HepG2 (cell line): ENCODE measurements around the gene ZMIZ1. TPM values are rescaled to one million over a fixed set of nuclear protein-coding genes. Genes with fewer than 3 reads are reported as not detected.

Experiments used
- CBX5 ChIP-seq: sonication (generic); formaldehyde crosslinking; IDR thresholded peaks from 2 replicates; pipeline ENCODE4 v1.4.0; 2020; ENCODE audit warnings: missing genetic modification reagents, borderline replicate concordance
- CC2D1A ChIP-seq: sonication (generic); formaldehyde crosslinking; IDR thresholded peaks from 2 replicates; pipeline ENCODE4 v1.8.1; 2023; ENCODE audit warnings: mild to moderate bottlenecking, missing genetic modification reagents
- HES4 ChIP-seq: sonication (generic); formaldehyde crosslinking; IDR thresholded peaks from 2 replicates; pipeline ENCODE4 v1.9.0; 2021; ENCODE audit warnings: mild to moderate bottlenecking, missing genetic modification reagents, borderline replicate concordance
- LCORL ChIP-seq, 2 experiments: fragments of 450-650 bp in 1 of 2; sonication (generic) in 1 of 2; formaldehyde crosslinking in 1 of 2; IDR thresholded peaks; 2 replicates each; pipeline versions ENCODE4 v1.5.0 to v1.6.1; 2017 to 2020; ENCODE audit warnings: antibody characterized with exemption in 1 of 2, missing genetic modification reagents in 1 of 2
- MAFK ChIP-seq, 2 experiments: IDR thresholded peaks in 1 of 2; conservative IDR thresholded peaks in 1 of 2; 2 replicates each; pipeline ENCODE4 v1.6.1; 2011; ENCODE audit warnings: improper control_type of control experiment in 2 of 2, low read length in 2 of 2
- PAF1 ChIP-seq: IDR thresholded peaks from 2 replicates; pipeline ENCODE4 v1.6.1; 2016; ENCODE audit warnings: missing genetic modification reagents, missing compliant biosample characterization
- STAG1 ChIP-seq: sonication (generic); formaldehyde crosslinking; IDR thresholded peaks from 2 replicates; pipeline ENCODE4 v1.4.0; 2020; ENCODE audit warnings: missing genetic modification reagents
- TOPORS ChIP-seq: sonication (generic); formaldehyde crosslinking; IDR thresholded peaks from 2 replicates; pipeline ENCODE4 v1.8.0; 2023; ENCODE audit warnings: mild to moderate bottlenecking, missing genetic modification reagents
- ZNF20 ChIP-seq: sonication (generic); formaldehyde crosslinking; IDR thresholded peaks from 2 replicates; pipeline ENCODE4 v1.4.0; 2020; ENCODE audit warnings: mild to moderate bottlenecking, moderate library complexity, missing genetic modification reagents
- ZNF235 ChIP-seq: sonication (generic); formaldehyde crosslinking; IDR thresholded peaks from 2 replicates; pipeline ENCODE4 v1.8.1; 2023; ENCODE audit warnings: mild to moderate bottlenecking, missing genetic modification reagents, borderline replicate concordance
- ZNF3 ChIP-seq: IDR thresholded peaks from 2 replicates; pipeline ENCODE4 v1.7.0; 2017; ENCODE audit warnings: inconsistent platforms
- ZNF354B ChIP-seq: sonication (generic); formaldehyde crosslinking; IDR thresholded peaks from 2 replicates; pipeline ENCODE4 v1.8.0; 2022; ENCODE audit warnings: mild to moderate bottlenecking, missing genetic modification reagents
- polyA plus RNA-seq, 8 experiments: library from polyadenylated mRNA; depleted of rRNA in 3 of 8; stranded (reverse) in 7 of 8; unstranded in 1 of 8; fragments of >200 nt; fragmentation: Illumina TruSeq in 4 of 8; extraction: Trizol in 4 of 8; gene quantifications; 2 replicates each; pipeline versions ENCODE4 v1.2.1 to v1.2.3, GENCODE V29; 2011 to 2016; ENCODE audit warnings: low read depth in 4 of 8, missing spikeins in 1 of 8, mixed read lengths in 1 of 8; ENCODE audit not compliant: insufficient read depth in 1 of 8
- total RNA-seq, 5 experiments: library from RNA; depleted of rRNA; stranded (reverse); fragments of >200 nt; fragmentation: Illumina TruSeq; extraction: Trizol; gene quantifications; 2 replicates each; pipeline ENCODE4 v1.2.3, GENCODE V29; 2016; ENCODE audit warnings: low read depth in 1 of 5
- TF ChIP-seq, protein P1 (sequence below), 2 experiments: sonication (generic) in 1 of 2; formaldehyde crosslinking in 1 of 2; IDR thresholded peaks; 2 replicates each; pipeline versions ENCODE4 v1.4.0 to v1.6.1; 2018 to 2020; ENCODE audit warnings: missing genetic modification reagents in 2 of 2, borderline replicate concordance in 1 of 2, low read depth in 1 of 2, mild to moderate bottlenecking in 1 of 2, missing biosample characterization in 1 of 2
- TF ChIP-seq, protein P2 (sequence below): sonication (generic); formaldehyde crosslinking; IDR thresholded peaks from 2 replicates; pipeline ENCODE4 v1.5.0; 2020; ENCODE audit warnings: mild to moderate bottlenecking, missing genetic modification reagents
- TF ChIP-seq, protein P3 (sequence below): sonication (generic); formaldehyde crosslinking; IDR thresholded peaks from 2 replicates; pipeline ENCODE4 v1.4.0; 2020; ENCODE audit warnings: missing genetic modification reagents
- TF ChIP-seq, protein P4 (sequence below): sonication (generic); formaldehyde crosslinking; IDR thresholded peaks from 2 replicates; pipeline ENCODE4 v1.4.0; 2020; ENCODE audit warnings: missing genetic modification reagents, mild to moderate bottlenecking, borderline replicate concordance
- TF ChIP-seq, protein P5 (sequence below): sonication (generic); formaldehyde crosslinking; conservative IDR thresholded peaks from 2 replicates; pipeline ENCODE4 v1.4.0; 2020; ENCODE audit warnings: mild to moderate bottlenecking, missing genetic modification reagents, moderate library complexity

ZMIZ1 gene
- total and polyA plus RNA-seq, 2 of the 13 experiments (the other 11 are each of a cell fraction or from before 2014, with no cell fraction given) = 5.3 to 10.2 TPM

DNA sequence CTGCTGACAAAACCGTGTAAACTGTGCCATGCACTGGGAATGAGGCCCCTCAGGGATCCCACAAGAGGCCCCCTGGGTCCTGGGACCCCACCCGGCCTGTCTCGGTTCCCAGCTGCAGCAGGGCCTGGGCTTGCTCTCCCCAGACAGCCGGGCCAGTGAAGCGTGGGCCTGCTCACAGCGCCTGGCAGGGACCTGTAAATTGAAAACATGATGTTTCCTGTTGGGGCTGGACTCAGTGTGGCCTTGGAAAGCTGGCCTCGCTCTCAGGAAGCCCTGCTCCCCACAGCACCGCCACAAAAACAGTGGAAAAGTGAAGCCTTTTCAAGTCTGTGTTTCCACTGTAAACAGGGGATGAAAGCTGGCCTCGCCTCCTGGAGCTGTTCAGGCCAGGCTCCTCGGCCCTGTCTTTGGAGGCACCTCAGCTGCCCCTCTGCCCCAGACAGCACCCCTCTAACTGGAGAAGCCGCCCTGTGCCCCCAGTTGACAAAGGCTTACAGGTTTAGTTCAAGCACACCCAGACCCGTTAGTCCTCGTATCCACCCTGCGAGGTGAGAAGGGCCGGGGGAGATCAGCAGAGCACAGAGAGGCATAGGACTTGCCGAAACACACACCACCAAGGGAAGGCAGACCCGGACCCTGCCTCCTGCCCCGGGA is 108.3 kb downstream of the ZMIZ1 start (continued):
- TF ChIP-seq CC2D1A (CRISPR knock-in tag) (no peak), PAF1 (CRISPR knock-in tag) (no peak), ZNF3 (CRISPR knock-in tag) (peak; percentile 84), LCORL (IDR thresholded peaks at IDR 0.05) (no peak), LCORL (CRISPR knock-in tag; IDR thresholded peaks at IDR 0.05) (peak; percentile 96), ZNF235 (CRISPR knock-in tag) (no peak), TOPORS (CRISPR knock-in tag) (no peak), MAFK (conservative IDR thresholded peaks at IDR 0.05 in 1 of 2, IDR thresholded peaks at IDR 0.05 in 1 of 2; ENCODE audit: low read length in 2 of 2) (no peak), ZNF20 (CRISPR knock-in tag) (no peak), STAG1 (CRISPR knock-in tag) (peak; percentile 34; the same call in 1 of the 2 replicates), CBX5 (CRISPR knock-in tag) (no peak), HES4 (CRISPR knock-in tag) (0 out of 2 replicates have a peak, but pooled peaks have one; percentile 51), ZNF354B (CRISPR knock-in tag) (no peak)
- TF ChIP-seq, protein P1, sequence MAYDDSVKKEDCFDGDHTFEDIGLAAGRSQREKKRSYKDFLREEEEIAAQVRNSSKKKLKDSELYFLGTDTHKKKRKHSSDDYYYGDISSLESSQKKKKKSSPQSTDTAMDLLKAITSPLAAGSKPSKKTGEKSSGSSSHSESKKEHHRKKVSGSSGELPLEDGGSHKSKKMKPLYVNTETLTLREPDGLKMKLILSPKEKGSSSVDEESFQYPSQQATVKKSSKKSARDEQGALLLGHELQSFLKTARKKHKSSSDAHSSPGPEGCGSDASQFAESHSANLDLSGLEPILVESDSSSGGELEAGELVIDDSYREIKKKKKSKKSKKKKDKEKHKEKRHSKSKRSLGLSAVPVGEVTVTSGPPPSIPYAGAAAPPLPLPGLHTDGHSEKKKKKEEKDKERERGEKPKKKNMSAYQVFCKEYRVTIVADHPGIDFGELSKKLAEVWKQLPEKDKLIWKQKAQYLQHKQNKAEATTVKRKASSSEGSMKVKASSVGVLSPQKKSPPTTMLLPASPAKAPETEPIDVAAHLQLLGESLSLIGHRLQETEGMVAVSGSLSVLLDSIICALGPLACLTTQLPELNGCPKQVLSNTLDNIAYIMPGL (CRISPR knock-in tag; IDR thresholded peaks at IDR 0.05; ENCODE audit: borderline replicate concordance in 1 of 2, low read depth in 1 of 2) = peak in 1 of 2 experiments; percentile 57; a peak in 2 of 4 replicates
- TF ChIP-seq, protein P2, sequence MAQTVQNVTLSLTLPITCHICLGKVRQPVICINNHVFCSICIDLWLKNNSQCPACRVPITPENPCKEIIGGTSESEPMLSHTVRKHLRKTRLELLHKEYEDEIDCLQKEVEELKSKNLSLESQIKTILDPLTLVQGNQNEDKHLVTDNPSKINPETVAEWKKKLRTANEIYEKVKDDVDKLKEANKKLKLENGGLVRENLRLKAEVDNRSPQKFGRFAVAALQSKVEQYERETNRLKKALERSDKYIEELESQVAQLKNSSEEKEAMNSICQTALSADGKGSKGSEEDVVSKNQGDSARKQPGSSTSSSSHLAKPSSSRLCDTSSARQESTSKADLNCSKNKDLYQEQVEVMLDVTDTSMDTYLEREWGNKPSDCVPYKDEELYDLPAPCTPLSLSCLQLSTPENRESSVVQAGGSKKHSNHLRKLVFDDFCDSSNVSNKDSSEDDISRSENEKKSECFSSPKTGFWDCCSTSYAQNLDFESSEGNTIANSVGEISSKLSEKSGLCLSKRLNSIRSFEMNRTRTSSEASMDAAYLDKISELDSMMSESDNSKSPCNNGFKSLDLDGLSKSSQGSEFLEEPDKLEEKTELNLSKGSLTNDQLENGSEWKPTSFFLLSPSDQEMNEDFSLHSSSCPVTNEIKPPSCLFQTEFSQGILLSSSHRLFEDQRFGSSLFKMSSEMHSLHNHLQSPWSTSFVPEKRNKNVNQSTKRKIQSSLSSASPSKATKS (CRISPR knock-in tag) = no peak
- TF ChIP-seq, protein P3, sequence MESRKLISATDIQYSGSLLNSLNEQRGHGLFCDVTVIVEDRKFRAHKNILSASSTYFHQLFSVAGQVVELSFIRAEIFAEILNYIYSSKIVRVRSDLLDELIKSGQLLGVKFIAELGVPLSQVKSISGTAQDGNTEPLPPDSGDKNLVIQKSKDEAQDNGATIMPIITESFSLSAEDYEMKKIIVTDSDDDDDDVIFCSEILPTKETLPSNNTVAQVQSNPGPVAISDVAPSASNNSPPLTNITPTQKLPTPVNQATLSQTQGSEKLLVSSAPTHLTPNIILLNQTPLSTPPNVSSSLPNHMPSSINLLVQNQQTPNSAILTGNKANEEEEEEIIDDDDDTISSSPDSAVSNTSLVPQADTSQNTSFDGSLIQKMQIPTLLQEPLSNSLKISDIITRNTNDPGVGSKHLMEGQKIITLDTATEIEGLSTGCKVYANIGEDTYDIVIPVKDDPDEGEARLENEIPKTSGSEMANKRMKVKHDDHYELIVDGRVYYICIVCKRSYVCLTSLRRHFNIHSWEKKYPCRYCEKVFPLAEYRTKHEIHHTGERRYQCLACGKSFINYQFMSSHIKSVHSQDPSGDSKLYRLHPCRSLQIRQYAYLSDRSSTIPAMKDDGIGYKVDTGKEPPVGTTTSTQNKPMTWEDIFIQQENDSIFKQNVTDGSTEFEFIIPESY (CRISPR knock-in tag) = peak; percentile 46; the same call in 1 of the 2 replicates
- TF ChIP-seq, protein P4, sequence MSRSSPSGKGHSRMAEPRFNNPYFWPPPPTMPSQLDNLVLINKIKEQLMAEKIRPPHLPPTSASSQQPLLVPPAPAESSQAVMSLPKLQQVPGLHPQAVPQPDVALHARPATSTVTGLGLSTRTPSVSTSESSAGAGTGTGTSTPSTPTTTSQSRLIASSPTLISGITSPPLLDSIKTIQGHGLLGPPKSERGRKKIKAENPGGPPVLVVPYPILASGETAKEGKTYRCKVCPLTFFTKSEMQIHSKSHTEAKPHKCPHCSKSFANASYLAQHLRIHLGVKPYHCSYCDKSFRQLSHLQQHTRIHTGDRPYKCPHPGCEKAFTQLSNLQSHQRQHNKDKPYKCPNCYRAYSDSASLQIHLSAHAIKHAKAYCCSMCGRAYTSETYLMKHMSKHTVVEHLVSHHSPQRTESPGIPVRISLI (CRISPR knock-in tag) = peak; percentile 35; the same call in 1 of the 2 replicates
- TF ChIP-seq, protein P5, sequence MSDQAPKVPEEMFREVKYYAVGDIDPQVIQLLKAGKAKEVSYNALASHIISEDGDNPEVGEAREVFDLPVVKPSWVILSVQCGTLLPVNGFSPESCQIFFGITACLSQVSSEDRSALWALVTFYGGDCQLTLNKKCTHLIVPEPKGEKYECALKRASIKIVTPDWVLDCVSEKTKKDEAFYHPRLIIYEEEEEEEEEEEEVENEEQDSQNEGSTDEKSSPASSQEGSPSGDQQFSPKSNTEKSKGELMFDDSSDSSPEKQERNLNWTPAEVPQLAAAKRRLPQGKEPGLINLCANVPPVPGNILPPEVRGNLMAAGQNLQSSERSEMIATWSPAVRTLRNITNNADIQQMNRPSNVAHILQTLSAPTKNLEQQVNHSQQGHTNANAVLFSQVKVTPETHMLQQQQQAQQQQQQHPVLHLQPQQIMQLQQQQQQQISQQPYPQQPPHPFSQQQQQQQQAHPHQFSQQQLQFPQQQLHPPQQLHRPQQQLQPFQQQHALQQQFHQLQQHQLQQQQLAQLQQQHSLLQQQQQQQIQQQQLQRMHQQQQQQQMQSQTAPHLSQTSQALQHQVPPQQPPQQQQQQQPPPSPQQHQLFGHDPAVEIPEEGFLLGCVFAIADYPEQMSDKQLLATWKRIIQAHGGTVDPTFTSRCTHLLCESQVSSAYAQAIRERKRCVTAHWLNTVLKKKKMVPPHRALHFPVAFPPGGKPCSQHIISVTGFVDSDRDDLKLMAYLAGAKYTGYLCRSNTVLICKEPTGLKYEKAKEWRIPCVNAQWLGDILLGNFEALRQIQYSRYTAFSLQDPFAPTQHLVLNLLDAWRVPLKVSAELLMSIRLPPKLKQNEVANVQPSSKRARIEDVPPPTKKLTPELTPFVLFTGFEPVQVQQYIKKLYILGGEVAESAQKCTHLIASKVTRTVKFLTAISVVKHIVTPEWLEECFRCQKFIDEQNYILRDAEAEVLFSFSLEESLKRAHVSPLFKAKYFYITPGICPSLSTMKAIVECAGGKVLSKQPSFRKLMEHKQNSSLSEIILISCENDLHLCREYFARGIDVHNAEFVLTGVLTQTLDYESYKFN (CRISPR knock-in tag) = peak; percentile 85
